ENCODE data around the gene NME9.

NME9 gene

GRCh38 chr3:138334608-138335007 lies 5.0 kb upstream of the NME9 start:
- no peak for FAIRE-seq
- DNase-seq (ENCODE audit: low spot score), result no peak

GRCh38 chr3:138332472-138333073 lies 2.9 kb upstream of the NME9 start:
- FAIRE-seq (no peak), DNase-seq (ENCODE audit: low spot score) (peak; percentile 29)

- FAIRE-seq, result no peak
- DNase-seq (ENCODE audit: low spot score), result no peak
Measured at GRCh38 chr3:138331143-138331894, 1.7 kb upstream of the NME9 start.

- no peak for FAIRE-seq
- DNase-seq (ENCODE audit: low spot score), result no peak
Measured at GRCh38 chr3:138329984-138330293, 288 bp upstream of the NME9 start.

- FAIRE-seq, result no peak
Measured at GRCh38 chr3:138328341-138328740, 1.3 kb downstream of the NME9 start.

GRCh38 chr3:138327831-138328230 lies 1.8 kb downstream of the NME9 start:
- DNase-seq (ENCODE audit: low spot score), result no peak
- no peak for FAIRE-seq

More at GRCh38 chr3:138328341-138328740, 1.3 kb downstream of the NME9 start:
- no peak for DNase-seq (ENCODE audit: low spot score)

GRCh38 chr3:138326866-138327595 lies 2.6 kb downstream of the NME9 start:
- FAIRE-seq, result no peak
- no peak for DNase-seq (ENCODE audit: low spot score)

GRCh38 chr3:138325990-138326389 lies 3.7 kb downstream of the NME9 start:
- FAIRE-seq (no peak), DNase-seq (ENCODE audit: low spot score) (no peak)

GRCh38 chr3:138323971-138324370 lies 5.7 kb downstream of the NME9 start:
- DNase-seq (ENCODE audit: low spot score) (no peak), FAIRE-seq (no peak)

- FAIRE-seq (no peak), DNase-seq (ENCODE audit: low spot score) (no peak)
Measured at GRCh38 chr3:138317687-138318086, 12.0 kb downstream of the NME9 start.

GRCh38 chr3:138314751-138315150 lies 14.9 kb downstream of the NME9 start:
- no peak for DNase-seq (ENCODE audit: low spot score)
- no peak for FAIRE-seq

- no peak for FAIRE-seq
- DNase-seq (ENCODE audit: low spot score), result no peak
Measured at GRCh38 chr3:138310494-138310893, 19.2 kb downstream of the NME9 start.

- FAIRE-seq (no peak), DNase-seq (ENCODE audit: low spot score) (no peak)
Measured at GRCh38 chr3:138308783-138309182, 20.9 kb downstream of the NME9 start.

GRCh38 chr3:138307899-138308298 lies 21.8 kb downstream of the NME9 start:
- no peak for DNase-seq (ENCODE audit: low spot score)
- FAIRE-seq, result no peak

GRCh38 chr3:138303474-138303873 lies 26.2 kb downstream of the NME9 start:
- FAIRE-seq (no peak), DNase-seq (ENCODE audit: low spot score) (no peak)

GRCh38 chr3:138300647-138301046 lies 29.0 kb downstream of the NME9 start:
- DNase-seq (ENCODE audit: low spot score) (no peak), FAIRE-seq (no peak)

GRCh38 chr3:138297876-138298275 lies 31.8 kb downstream of the NME9 start:
- FAIRE-seq, result no peak

GRCh38 chr3:138297059-138297607 lies 32.5 kb downstream of the NME9 start:
- DNase-seq (ENCODE audit: low spot score), result no peak
- no peak for FAIRE-seq

More at GRCh38 chr3:138297876-138298275, 31.8 kb downstream of the NME9 start:
- no peak for DNase-seq (ENCODE audit: low spot score)

GRCh38 chr3:138296639-138297038 lies 33.0 kb downstream of the NME9 start:
- no peak for FAIRE-seq
- no peak for DNase-seq (ENCODE audit: low spot score)

- FAIRE-seq, result no peak
- DNase-seq (ENCODE audit: low spot score), result no peak
Measured at GRCh38 chr3:138289701-138290100, 40.0 kb downstream of the NME9 start.

GRCh38 chr3:138289260-138289659 lies 40.4 kb downstream of the NME9 start:
- no peak for DNase-seq (ENCODE audit: low spot score)
- FAIRE-seq, result no peak

- DNase-seq (ENCODE audit: low spot score) (no peak), FAIRE-seq (no peak)
Measured at GRCh38 chr3:138284957-138285477, 44.6 kb downstream of the NME9 start.
